ENCODE data around the gene DPT. TPM values are rescaled to one million over a fixed set of nuclear protein-coding genes. Genes with fewer than 3 reads are reported as not detected.

DPT gene
- total RNA-seq, 1 experiment from 2014 or later: not detected

DNA sequence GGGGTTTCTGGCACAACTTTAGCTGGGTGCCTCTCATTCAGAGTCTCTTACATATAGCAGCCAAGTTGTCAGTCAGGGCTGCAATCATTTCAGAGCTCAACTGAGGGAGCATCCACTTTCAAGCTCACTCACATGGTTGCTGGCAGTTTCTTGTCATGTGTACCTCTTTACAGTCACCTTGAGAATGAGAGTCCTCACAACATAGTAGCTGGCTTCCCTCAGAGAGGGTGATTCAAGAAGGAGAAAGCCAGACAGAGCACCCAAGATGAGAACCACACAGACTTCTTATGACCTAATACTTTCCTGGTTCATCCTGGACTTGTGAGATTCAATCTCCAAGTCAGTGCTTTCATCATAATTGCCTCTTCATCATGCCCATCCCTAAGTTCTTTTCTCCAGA, 57.2 kb downstream of the DPT start:
- POLR2A ChIA-PET (ENCODE audit: unreplicated experiment): no interaction called here

GRCh38 chr1:168665975-168666374, 63.0 kb downstream of the DPT start:
- Histone ChIP-seq H3K9me3 (ENCODE audit: insufficient read depth, low read depth) (no peaks in the 10 kb centered on the region; the same call in 1 of the 2 replicates), H3K4me1 (replicated peaks; ENCODE audit: insufficient read depth) (no peaks in the 10 kb centered on the region), H3K9me2 (ENCODE audit: insufficient read depth) (no peaks in the 10 kb centered on the region), H4K20me1 (ENCODE audit: insufficient read depth) (no peaks in the 10 kb centered on the region), H3K36me3 (ENCODE audit: low read depth) (no peaks in the 10 kb centered on the region), H3K27me3 (ENCODE audit: insufficient read depth, low read depth) (no peaks in the 10 kb centered on the region), H3K27ac (no peak overlapping the region), H3K79me2 (ENCODE audit: low read depth) (no peaks in the 10 kb centered on the region), H3F3A (ENCODE audit: insufficient read depth, low read depth) (no peaks in the 10 kb centered on the region), H3K4me3 (no peak overlapping the region), H2AFZ (no peak overlapping the region), H3K4me2 (no peak overlapping the region)
- DNase-seq: no peak
- TF ChIP-seq EZH2 (IDR thresholded peaks at IDR 0.05; ENCODE audit: low read depth): no peak
- TF ChIP-seq CTCF (conservative IDR thresholded peaks at IDR 0.05): no peak
- no TSS peak for BruUV-seq (replicated peaks)
- ChIA-PET CTCF (no interaction called here), POLR2A (ENCODE audit: unreplicated experiment) (interaction anchor here (0.6 kb wide), 1 partner anchor 257 kb away, joined by 3 read pairs; no protein-coding TSS in a partner anchor)
- intact Hi-C loops (cut with micrococcal nuclease; ENCODE audit: unreplicated experiment): no loop called here

More for the DNA sequence above, 57.2 kb downstream of the DPT start:
- no TSS peak for BruUV-seq (replicated peaks)
- H3F3A ChIP-seq (ENCODE audit: insufficient read depth, low read depth): no peaks in the 10 kb centered on the region
- DNase-seq: no peak
- no peaks in the 10 kb centered on the region for H3K36me3 ChIP-seq (ENCODE audit: low read depth)
- no peaks in the 10 kb centered on the region for H3K9me2 ChIP-seq (ENCODE audit: insufficient read depth)
- no peak overlapping the region for H3K27ac ChIP-seq
- no peak overlapping the region for H3K4me2 ChIP-seq
- H3K27me3 ChIP-seq (ENCODE audit: insufficient read depth, low read depth): no peaks in the 10 kb centered on the region
- CTCF ChIA-PET: no interaction called here
- TF ChIP-seq CTCF (conservative IDR thresholded peaks at IDR 0.05): no peak
- no peak for TF ChIP-seq EZH2 (IDR thresholded peaks at IDR 0.05; ENCODE audit: low read depth)
- H3K4me1 ChIP-seq (replicated peaks; ENCODE audit: insufficient read depth): no peaks in the 10 kb centered on the region
- no peak overlapping the region for H2AFZ ChIP-seq
- H4K20me1 ChIP-seq (ENCODE audit: insufficient read depth): no peaks in the 10 kb centered on the region
- no peaks in the 10 kb centered on the region; the same call in 1 of the 2 replicates for H3K9me3 ChIP-seq (ENCODE audit: insufficient read depth, low read depth)
- H3K79me2 ChIP-seq (ENCODE audit: low read depth): no peaks in the 10 kb centered on the region
- no peak overlapping the region for H3K4me3 ChIP-seq
- intact Hi-C loops (cut with micrococcal nuclease; ENCODE audit: unreplicated experiment): no loop called here

DNA sequence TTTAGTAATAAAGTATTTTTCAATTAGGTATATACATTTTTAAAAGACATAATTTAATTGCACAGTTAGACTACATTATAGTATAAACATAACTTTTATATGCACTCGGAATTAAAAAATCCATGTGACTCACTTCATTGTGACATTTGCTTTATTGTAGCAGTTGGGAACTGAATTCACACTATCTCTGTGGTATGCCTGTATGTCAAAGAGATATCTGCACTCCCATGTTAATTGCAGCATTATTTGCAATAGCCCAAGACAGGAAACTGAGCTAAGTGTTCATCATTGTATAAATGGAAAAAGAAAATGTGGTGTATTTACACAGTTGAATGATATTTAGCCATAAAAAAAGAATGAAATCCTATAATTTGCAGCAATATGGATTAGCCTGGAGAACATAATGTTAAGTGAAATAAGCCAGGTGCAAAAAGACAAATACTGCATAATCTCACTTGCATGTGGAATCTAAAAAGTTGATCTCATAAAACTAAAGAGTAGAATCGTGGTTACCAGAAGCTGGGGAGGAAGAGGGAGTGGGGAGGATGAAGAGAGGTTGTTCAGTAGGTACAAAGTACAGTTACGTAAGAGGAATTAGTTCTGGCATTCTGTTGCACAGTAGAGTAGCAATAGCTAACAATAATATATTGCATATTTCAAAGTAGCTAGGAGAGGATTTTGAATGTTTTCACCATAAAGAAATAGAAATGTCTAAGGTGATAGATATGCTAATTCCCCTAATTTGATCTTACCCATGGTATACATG, 64.8 kb downstream of the DPT start:
- no peaks in the 10 kb centered on the region for H3K79me2 ChIP-seq (ENCODE audit: low read depth)
- no peaks in the 10 kb centered on the region for H3K9me2 ChIP-seq (ENCODE audit: insufficient read depth)
- POLR2A ChIA-PET (ENCODE audit: unreplicated experiment): no interaction called here
- H3K4me1 ChIP-seq (replicated peaks; ENCODE audit: insufficient read depth): no peaks in the 10 kb centered on the region
- H3K27ac ChIP-seq: no peak overlapping the region
- DNase-seq: no peak
- H4K20me1 ChIP-seq (ENCODE audit: insufficient read depth): no peaks in the 10 kb centered on the region
- no peaks in the 10 kb centered on the region for H3K36me3 ChIP-seq (ENCODE audit: low read depth)
- H3K4me3 ChIP-seq: no peak overlapping the region
- CTCF ChIA-PET: no interaction called here
- no peaks in the 10 kb centered on the region for H3F3A ChIP-seq (ENCODE audit: insufficient read depth, low read depth)
- H2AFZ ChIP-seq: no peak overlapping the region
- H3K4me2 ChIP-seq: no peak overlapping the region
- TF ChIP-seq CTCF (conservative IDR thresholded peaks at IDR 0.05): no peak
- TF ChIP-seq EZH2 (IDR thresholded peaks at IDR 0.05; ENCODE audit: low read depth): no peak
- H3K9me3 ChIP-seq (ENCODE audit: insufficient read depth, low read depth): no peaks in the 10 kb centered on the region
- BruUV-seq (replicated peaks): no TSS peak
- intact Hi-C loops (cut with micrococcal nuclease; ENCODE audit: unreplicated experiment): no loop called here
- no peaks in the 10 kb centered on the region for H3K27me3 ChIP-seq (ENCODE audit: insufficient read depth, low read depth)
